OCI-LY3 (cell line): ENCODE measurements around the gene SLC35F4.
"Not testable (repeated sequence)": the region's sequence is repeated elsewhere in the genome, so short reads cannot be mapped to it uniquely, and the experiment has no call there.

ENCODE experiments used
- H2AFZ ChIP-seq: fragments of 200-600, 300-600 bp; shearing (Covaris generic); 2 replicates; pipeline ENCODE4 v1.6.0; 2014; ENCODE audit warnings: antibody characterized with exemption, low read depth, low read length
- H3K27ac ChIP-seq: fragments of 200-600, 300-600 bp; sonication (generic); 2 replicates; pipeline ENCODE4 v1.5.1; 2014; ENCODE audit warnings: mild to moderate bottlenecking, low read length, moderate library complexity, mixed read lengths
- H3K27me3 ChIP-seq: fragments of 200-600, 300-600 bp; sonication (generic); 2 replicates; pipeline ENCODE4 v1.6.1; 2014; ENCODE audit warnings: low read depth, low read length, mixed read lengths
- H3K36me3 ChIP-seq: fragments of 200-600, 300-600 bp; sonication (generic); replicated peaks from 2 replicates; pipeline ENCODE3; 2014; ENCODE audit warnings: low read depth, low read length, mixed read lengths
- H3K4me1 ChIP-seq: fragments of 300-600, 200-600 bp; sonication (generic); 2 replicates; pipeline ENCODE4 v1.6.1; 2014; ENCODE audit warnings: low read length, mixed read lengths
- H3K4me2 ChIP-seq: fragments of 200-600, 300-600 bp; sonication (generic); 2 replicates; pipeline ENCODE4 v1.6.1; 2014; ENCODE audit warnings: low read length, mixed read lengths
- H3K4me3 ChIP-seq: fragments of 300-600, 200-600 bp; sonication (generic); 2 replicates; pipeline ENCODE4 v1.5.1; 2014; ENCODE audit warnings: antibody characterized with exemption, mild to moderate bottlenecking, low read length, moderate library complexity
- H3K79me2 ChIP-seq: fragments of 300-600, 200-600 bp; shearing (Covaris generic); 2 replicates; pipeline ENCODE4 v1.6.1; 2014; ENCODE audit warnings: mild to moderate bottlenecking, low read length, mixed read lengths
- H3K9ac ChIP-seq: fragments of 300-600, 200-600 bp; shearing (Covaris generic); 2 replicates; pipeline ENCODE4 v1.6.0; 2014; ENCODE audit warnings: mild to moderate bottlenecking, low read length, moderate library complexity
- H3K9me3 ChIP-seq: fragments of 200-600, 300-600 bp; shearing (Covaris generic); 2 replicates; pipeline ENCODE4 v1.6.1; 2014; ENCODE audit warnings: low read length, mixed read lengths; ENCODE audit not compliant: insufficient read depth
- H4K20me1 ChIP-seq: fragments of 200-600, 300-600 bp; sonication (generic); 2 replicates; pipeline ENCODE4 v1.6.1; 2016; ENCODE audit warnings: low read length, mixed read lengths; ENCODE audit not compliant: insufficient read depth
- CTCF ChIP-seq: fragments of 200-600, 300-600 bp; sonication (generic); IDR thresholded peaks from 2 replicates; pipeline ENCODE4 v1.5.1; 2014; ENCODE audit warnings: antibody characterized with exemption, low read length, low read depth
- EZH2phosphoT487 ChIP-seq: fragments of 200-600 bp; shearing (Covaris generic); IDR thresholded peaks from 2 replicates; pipeline ENCODE4 v1.6.1; 2018; ENCODE audit warnings: antibody characterized with exemption, mixed run types, low read depth

SLC35F4 gene

DNA sequence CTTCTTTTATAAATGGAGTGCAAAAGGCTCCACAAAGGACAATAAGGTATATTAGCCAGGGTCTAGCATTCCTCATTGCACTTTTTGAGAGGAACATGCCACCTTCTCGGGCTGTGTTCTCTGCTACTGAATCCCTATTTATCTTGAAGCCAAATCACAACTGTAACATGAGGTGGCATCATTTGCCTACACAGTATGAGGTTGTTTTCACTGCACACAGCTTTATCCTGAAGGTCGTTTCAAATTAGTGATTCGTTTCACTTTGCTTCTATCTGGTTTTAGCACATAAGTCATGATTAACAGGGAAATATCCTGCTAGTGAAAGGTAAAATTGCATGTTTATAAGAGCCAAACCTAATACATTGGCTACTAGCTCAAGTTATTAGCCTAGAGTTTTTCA lies 153.8 kb downstream of the SLC35F4 start:
- Histone ChIP-seq H3K27me3 (no peaks in the 10 kb centered on the region), H3K9me3 (no peaks in the 10 kb centered on the region), H3K79me2 (no peaks in the 10 kb centered on the region), H3K36me3 (no peaks in the 10 kb centered on the region), H3K4me1 (no peaks in the 10 kb centered on the region), H3K4me3 (no peak overlapping the region), H3K27ac (no peak overlapping the region), H3K9ac (no peak overlapping the region), H3K4me2 (no peak overlapping the region), H4K20me1 (no peaks in the 10 kb centered on the region), H2AFZ (no peak overlapping the region)
- no peak for TF ChIP-seq EZH2phosphoT487
- no peak for TF ChIP-seq CTCF

- Histone ChIP-seq H3K4me2 (no peak overlapping the region), H3K4me1 (no peaks in the 10 kb centered on the region), H3K4me3 (no peak overlapping the region), H3K36me3 (no peaks in the 10 kb centered on the region), H2AFZ (no peak overlapping the region), H3K79me2 (no peaks in the 10 kb centered on the region), H3K27me3 (no peaks in the 10 kb centered on the region), H4K20me1 (no peaks in the 10 kb centered on the region), H3K9ac (no peak overlapping the region), H3K9me3 (no peaks in the 10 kb centered on the region), H3K27ac (no peak overlapping the region)
- TF ChIP-seq CTCF (no peak), EZH2phosphoT487 (no peak)
Measured at GRCh38 chr14:57709909-57710308, 156.0 kb downstream of the SLC35F4 start.

DNA sequence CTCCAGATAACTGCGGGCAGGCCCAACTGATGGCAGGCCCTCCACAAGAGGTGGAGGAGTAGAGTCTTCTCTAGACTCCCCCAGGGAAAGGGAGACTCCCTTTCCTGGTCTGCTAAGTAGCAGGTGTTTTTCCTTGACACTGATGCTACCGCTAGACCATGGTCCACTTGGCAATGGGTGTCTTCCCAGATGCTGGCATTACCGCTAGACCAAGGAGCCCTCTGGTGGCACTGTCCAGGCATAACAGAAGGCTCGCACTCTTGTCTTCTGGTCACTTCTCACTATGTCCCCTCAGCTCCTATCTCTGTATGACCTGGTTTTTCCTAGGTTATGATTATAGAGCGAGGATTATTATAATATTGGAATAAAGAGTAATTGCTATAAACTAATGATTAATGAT lies 156.8 kb downstream of the SLC35F4 start:
- not testable (repeated sequence) for H3K79me2 ChIP-seq, H3K9ac ChIP-seq, H3K27ac ChIP-seq, H3K9me3 ChIP-seq, H3K4me2 ChIP-seq, H2AFZ ChIP-seq, H3K27me3 ChIP-seq, H3K4me3 ChIP-seq, H3K4me1 ChIP-seq, H3K36me3 ChIP-seq, H4K20me1 ChIP-seq

DNA sequence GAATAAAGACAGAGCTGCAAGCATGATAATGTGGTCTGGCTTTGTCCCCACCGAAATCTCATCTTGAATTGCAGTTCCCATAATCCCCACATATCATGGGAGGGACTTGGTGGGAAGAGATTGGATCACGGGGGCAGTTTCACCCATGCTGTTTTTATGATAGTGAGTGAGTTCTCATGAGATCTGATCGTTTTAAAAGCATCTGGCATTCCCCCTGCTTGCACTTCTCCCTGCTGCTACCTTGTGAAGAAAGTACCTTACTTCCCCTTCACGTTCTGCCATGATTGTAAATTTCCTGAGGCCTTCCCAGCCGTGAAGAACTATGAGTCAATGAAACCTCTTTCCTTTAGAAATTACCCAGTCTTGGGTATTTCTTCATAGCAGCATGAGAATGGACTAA lies 158.7 kb downstream of the SLC35F4 start:
- no peaks in the 10 kb centered on the region for H3K4me1 ChIP-seq
- no peak overlapping the region for H3K27ac ChIP-seq
- H3K79me2 ChIP-seq: no peaks in the 10 kb centered on the region
- no peaks in the 10 kb centered on the region for H3K36me3 ChIP-seq
- no peaks in the 10 kb centered on the region for H4K20me1 ChIP-seq
- no peak for TF ChIP-seq CTCF
- no peak for TF ChIP-seq EZH2phosphoT487
- no peak overlapping the region for H3K4me2 ChIP-seq
- no peak overlapping the region for H2AFZ ChIP-seq
- H3K27me3 ChIP-seq: no peaks in the 10 kb centered on the region
- H3K9me3 ChIP-seq: no peaks in the 10 kb centered on the region
- no peak overlapping the region for H3K9ac ChIP-seq
- H3K4me3 ChIP-seq: no peak overlapping the region

GRCh38 chr14:57704763-57705162 lies 161.1 kb downstream of the SLC35F4 start:
- no peak overlapping the region for H3K9ac ChIP-seq
- no peak overlapping the region for H3K4me2 ChIP-seq
- no peak overlapping the region for H2AFZ ChIP-seq
- no peaks in the 10 kb centered on the region for H3K79me2 ChIP-seq
- no peaks in the 10 kb centered on the region for H4K20me1 ChIP-seq
- TF ChIP-seq EZH2phosphoT487 (no peak), CTCF (no peak)
- no peaks in the 10 kb centered on the region for H3K27me3 ChIP-seq
- no peak overlapping the region for H3K27ac ChIP-seq
- H3K9me3 ChIP-seq: no peaks in the 10 kb centered on the region
- no peaks in the 10 kb centered on the region for H3K4me1 ChIP-seq
- H3K4me3 ChIP-seq: no peak overlapping the region
- H3K36me3 ChIP-seq: no peaks in the 10 kb centered on the region
